Colonic mucosa (tissue), 4 donors: ENCODE results near the gene NPRL2. TPM values are rescaled to one million over a fixed set of nuclear protein-coding genes. Genes with fewer than 3 reads are reported as not detected.
A peak's percentile ranks its signal among the peaks of the same experiment; 100 is the strongest.

Source experiments
- DNase-seq: peaks from one replicate; pipeline ENCODE4 v3.0.0-alpha.2; 2020
- H3K27ac ChIP-seq: fragments of 200-600 bp; one replicate; pipeline ENCODE4 v1.8.0; 2021
- H3K27me3 ChIP-seq: fragments of 200-600 bp; one replicate; pipeline ENCODE4 v1.8.0; 2021
- H3K36me3 ChIP-seq: fragments of 200-600 bp; one replicate; pipeline ENCODE4 v1.8.0; 2021
- H3K4me1 ChIP-seq: fragments of 200-600 bp; one replicate; pipeline ENCODE4 v1.8.0; 2021; ENCODE audit warnings: mild to moderate bottlenecking
- H3K4me3 ChIP-seq: fragments of 200-600 bp; one replicate; pipeline ENCODE4 v1.8.0; 2021
- H3K9ac ChIP-seq, 2 donors: one replicate each; pipeline ENCODE4 v1.7.0; 2013; ENCODE audit warnings: control low read depth in 2 of 2, low read depth in 2 of 2, low read length in 2 of 2
- H3K9me3 ChIP-seq: fragments of 200-600 bp; one replicate; pipeline ENCODE4 v1.8.0; 2021
- CTCF ChIP-seq: fragments of 200-600 bp; IDR thresholded peaks from one replicate; pipeline ENCODE4 v1.8.0; 2022; ENCODE audit warnings: antibody characterized with exemption, mild to moderate bottlenecking
- intact Hi-C: fragments of 100-400 bp; cut with DNase I; formaldehyde crosslinking; loops from one replicate; pipeline ENCODE4 v1.14.1; 2022
- total RNA-seq, 2 donors: library from RNA; stranded (reverse); fragmentation: NEBNext Ultra II Directional in 1 of 2; extraction: Animal tissue kit (Norgen Biotek cat#: 25700) in 1 of 2; gene quantifications; one replicate each; pipeline ENCODE4 v1.2.1, GENCODE V29; 2021
- donor health status: healthy.
- donor health status: DM: no; HTN: no; CAD: no.
- donor health status: DM: no; HTN: no; CAD: no.

Gene NPRL2
- total RNA-seq, 2 donors from 2014 or later, result 23.2 to 29.6 TPM

GRCh38 chr3:50371133-50371685 lies 20.6 kb upstream of the NPRL2 start:
- intact Hi-C loops, result no loop called here
- Histone ChIP-seq H3K36me3 (no peaks in the 10 kb centered on the region), H3K9ac (no peak overlapping the region), H3K4me3 (no peak overlapping the region), H3K9me3 (no peaks in the 10 kb centered on the region), H3K27ac (no peak overlapping the region), H3K27me3 (no peaks in the 10 kb centered on the region), H3K4me1 (no peaks in the 10 kb centered on the region)
- DNase-seq, result no peak
- TF ChIP-seq CTCF, result no peak

- no peak for DNase-seq
- H3K27me3 ChIP-seq, result no peaks in the 10 kb centered on the region
- no peak overlapping the region for H3K4me3 ChIP-seq
- no peak overlapping the region for H3K9ac ChIP-seq
- no peaks in the 10 kb centered on the region for H3K36me3 ChIP-seq
- H3K9me3 ChIP-seq, result no peaks in the 10 kb centered on the region
- no peak overlapping the region for H3K27ac ChIP-seq
- intact Hi-C loops, result no loop called here
- H3K4me1 ChIP-seq, result no peaks in the 10 kb centered on the region
- no peak for TF ChIP-seq CTCF
Measured at GRCh38 chr3:50370594-50370993, 20.0 kb upstream of the NPRL2 start.

- Histone ChIP-seq H3K27ac (no peak overlapping the region), H3K9ac (no peak overlapping the region), H3K4me3 (no peak overlapping the region), H3K4me1 (no peaks in the 10 kb centered on the region), H3K9me3 (no peaks in the 10 kb centered on the region), H3K36me3 (no peaks in the 10 kb centered on the region), H3K27me3 (no peaks in the 10 kb centered on the region)
- TF ChIP-seq CTCF, result no peak
- intact Hi-C loops, result loop anchor here (5.0 kb wide), 1 partner anchor 178 kb away; no protein-coding TSS in a partner anchor
- no peak for DNase-seq
Measured at GRCh38 chr3:50369012-50369670, 18.6 kb upstream of the NPRL2 start.

GRCh38 chr3:50365842-50366220 lies 15.3 kb upstream of the NPRL2 start:
- H3K9me3 ChIP-seq, result no peaks in the 10 kb centered on the region
- no peak for TF ChIP-seq CTCF
- no peaks in the 10 kb centered on the region for H3K27me3 ChIP-seq
- no peaks in the 10 kb centered on the region for H3K36me3 ChIP-seq
- no peak for DNase-seq
- H3K9ac ChIP-seq, result peak overlapping the region; percentile 62 to 84
- H3K27ac ChIP-seq, result no peak overlapping the region
- H3K4me1 ChIP-seq, result no peaks in the 10 kb centered on the region
- intact Hi-C loops, result loop anchor here (5.0 kb wide), 1 partner anchor 181 kb away; no protein-coding TSS in a partner anchor
- H3K4me3 ChIP-seq, result peak overlapping the region; percentile 66

- peak overlapping the region; percentile 70 for H3K27ac ChIP-seq
- peak overlapping the region; percentile 62 to 84 for H3K9ac ChIP-seq
- peak overlapping the region; percentile 66 for H3K4me3 ChIP-seq
- no peaks in the 10 kb centered on the region for H3K9me3 ChIP-seq
- intact Hi-C loops, result loop anchor here (5.0 kb wide), 1 partner anchor 182 kb away; no protein-coding TSS in a partner anchor
- no peaks in the 10 kb centered on the region for H3K4me1 ChIP-seq
- TF ChIP-seq CTCF, result no peak
- H3K27me3 ChIP-seq, result no peaks in the 10 kb centered on the region
- DNase-seq, result peak; percentile 97
- H3K36me3 ChIP-seq, result no peaks in the 10 kb centered on the region
Measured at GRCh38 chr3:50365080-50365841, 14.7 kb upstream of the NPRL2 start.
